ENCODE measurements around the gene GNB1L. TPM values are rescaled to one million over a fixed set of nuclear protein-coding genes. Genes with fewer than 3 reads are reported as not detected.

GNB1L gene
- total RNA-seq, 1 donor from 2014 or later: 3.7 TPM

GRCh38 chr22:19826619-19826950, 28.1 kb downstream of the GNB1L start:
- Mint-ChIP-seq H3K27ac (ENCODE audit: unreplicated experiment) (no peak overlapping the region), H3K27me3 (ENCODE audit: unreplicated experiment) (peaks cover 3% of the 10 kb centered on the region), H3K9me3 (ENCODE audit: unreplicated experiment) (no peaks in the 10 kb centered on the region), H3K4me1 (ENCODE audit: unreplicated experiment) (peaks cover 5% of the 10 kb centered on the region), H3K4me3 (ENCODE audit: unreplicated experiment) (no peak overlapping the region), H3K36me3 (ENCODE audit: low read depth, unreplicated experiment) (no peaks in the 10 kb centered on the region)
- DNase-seq (ENCODE audit: low spot score): no peak
- TF ChIP-seq CTCF (IDR thresholded peaks at IDR 0.05; ENCODE audit: unreplicated experiment): no peak

GRCh38 chr22:19825904-19826618, 28.6 kb downstream of the GNB1L start:
- DNase-seq (ENCODE audit: low spot score): no peak
- H3K27ac Mint-ChIP-seq (ENCODE audit: unreplicated experiment): no peak overlapping the region
- H3K4me1 Mint-ChIP-seq (ENCODE audit: unreplicated experiment): peaks cover 5% of the 10 kb centered on the region
- H3K36me3 Mint-ChIP-seq (ENCODE audit: low read depth, unreplicated experiment): no peaks in the 10 kb centered on the region
- H3K27me3 Mint-ChIP-seq (ENCODE audit: unreplicated experiment): peaks cover 3% of the 10 kb centered on the region
- no peak overlapping the region for H3K4me3 Mint-ChIP-seq (ENCODE audit: unreplicated experiment)
- TF ChIP-seq CTCF (IDR thresholded peaks at IDR 0.05; ENCODE audit: unreplicated experiment): no peak
- no peaks in the 10 kb centered on the region for H3K9me3 Mint-ChIP-seq (ENCODE audit: unreplicated experiment)

- peaks cover 3% of the 10 kb centered on the region for H3K27me3 Mint-ChIP-seq (ENCODE audit: unreplicated experiment)
- no peaks in the 10 kb centered on the region for H3K9me3 Mint-ChIP-seq (ENCODE audit: unreplicated experiment)
- H3K27ac Mint-ChIP-seq (ENCODE audit: unreplicated experiment): no peak overlapping the region
- peak; percentile 1 for DNase-seq (ENCODE audit: low spot score)
- peaks cover 5% of the 10 kb centered on the region for H3K4me1 Mint-ChIP-seq (ENCODE audit: unreplicated experiment)
- H3K4me3 Mint-ChIP-seq (ENCODE audit: unreplicated experiment): no peak overlapping the region
- TF ChIP-seq CTCF (IDR thresholded peaks at IDR 0.05; ENCODE audit: unreplicated experiment): no peak
- no peaks in the 10 kb centered on the region for H3K36me3 Mint-ChIP-seq (ENCODE audit: low read depth, unreplicated experiment)
These were observed 29.7 kb downstream of the GNB1L start for GRCh38 chr22:19824926-19825339.

- no peak overlapping the region for H3K4me3 Mint-ChIP-seq (ENCODE audit: unreplicated experiment)
- no peaks in the 10 kb centered on the region for H3K9me3 Mint-ChIP-seq (ENCODE audit: unreplicated experiment)
- DNase-seq (ENCODE audit: low spot score): peak; percentile 1
These were observed 30.3 kb downstream of the GNB1L start for GRCh38 chr22:19824212-19824925.

More at GRCh38 chr22:19824212-19824925, 30.3 kb downstream of the GNB1L start:
- H3K27me3 Mint-ChIP-seq (ENCODE audit: unreplicated experiment): peaks cover 3% of the 10 kb centered on the region
- no peak overlapping the region for H3K27ac Mint-ChIP-seq (ENCODE audit: unreplicated experiment)
- no peaks in the 10 kb centered on the region for H3K36me3 Mint-ChIP-seq (ENCODE audit: low read depth, unreplicated experiment)
- H3K4me1 Mint-ChIP-seq (ENCODE audit: unreplicated experiment): peaks cover 5% of the 10 kb centered on the region
- TF ChIP-seq CTCF (IDR thresholded peaks at IDR 0.05; ENCODE audit: unreplicated experiment): no peak
